ENCODE results near the gene CSMD2.

DNA sequence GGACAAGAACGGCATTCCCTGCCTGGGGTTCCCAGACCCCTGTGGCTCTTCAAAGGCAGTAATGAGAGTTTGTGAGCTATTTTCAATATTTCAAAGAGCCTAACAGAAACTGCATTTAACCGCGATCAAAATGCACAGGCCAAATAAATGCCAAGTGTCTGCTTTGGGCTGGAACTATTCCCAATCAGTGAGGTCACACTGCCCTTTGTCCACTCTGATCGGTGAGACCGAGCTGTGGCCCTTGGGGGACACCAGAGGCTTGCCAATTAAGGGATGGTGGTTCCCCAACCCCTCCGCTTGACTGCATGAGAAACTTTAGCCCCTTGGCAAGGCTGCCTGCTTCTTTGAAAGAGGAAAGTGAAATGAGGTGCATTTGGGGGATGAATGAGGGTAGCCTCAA is 20.3 kb downstream of the CSMD2 start:
- TF ChIP-seq, protein P1, sequence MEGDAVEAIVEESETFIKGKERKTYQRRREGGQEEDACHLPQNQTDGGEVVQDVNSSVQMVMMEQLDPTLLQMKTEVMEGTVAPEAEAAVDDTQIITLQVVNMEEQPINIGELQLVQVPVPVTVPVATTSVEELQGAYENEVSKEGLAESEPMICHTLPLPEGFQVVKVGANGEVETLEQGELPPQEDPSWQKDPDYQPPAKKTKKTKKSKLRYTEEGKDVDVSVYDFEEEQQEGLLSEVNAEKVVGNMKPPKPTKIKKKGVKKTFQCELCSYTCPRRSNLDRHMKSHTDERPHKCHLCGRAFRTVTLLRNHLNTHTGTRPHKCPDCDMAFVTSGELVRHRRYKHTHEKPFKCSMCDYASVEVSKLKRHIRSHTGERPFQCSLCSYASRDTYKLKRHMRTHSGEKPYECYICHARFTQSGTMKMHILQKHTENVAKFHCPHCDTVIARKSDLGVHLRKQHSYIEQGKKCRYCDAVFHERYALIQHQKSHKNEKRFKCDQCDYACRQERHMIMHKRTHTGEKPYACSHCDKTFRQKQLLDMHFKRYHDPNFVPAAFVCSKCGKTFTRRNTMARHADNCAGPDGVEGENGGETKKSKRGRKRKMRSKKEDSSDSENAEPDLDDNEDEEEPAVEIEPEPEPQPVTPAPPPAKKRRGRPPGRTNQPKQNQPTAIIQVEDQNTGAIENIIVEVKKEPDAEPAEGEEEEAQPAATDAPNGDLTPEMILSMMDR (IDR thresholded peaks at IDR 0.05) = no peak
- TF ChIP-seq EP300 (IDR thresholded peaks at IDR 0.05) = no peak
- no peak for TF ChIP-seq POLR2A (IDR thresholded peaks at IDR 0.05)
